Calu3 (cell line): Measurements from ENCODE around the gene SERINC4. TPM values are rescaled to one million over a fixed set of nuclear protein-coding genes. Genes with fewer than 3 reads are reported as not detected.

Source experiments
- BruUV-seq: library from RNA; stranded (reverse); fragments of 400-500 nt; replicated peaks from 2 replicates; lab custom pipeline; 2021; lab: Mats Ljungman, UMichigan
- CTCF ChIA-PET: fragments of 300-600 bp; sonication (Branson Sonifier 250); formaldehyde crosslinking; loops from one replicate; lab custom pipeline; 2022; ENCODE audit warnings: antibody characterized with exemption; lab: Charles Lee
- DNase-seq: peaks from one replicate; pipeline ENCODE4 v3.0.0; 2022
- H3K27ac Mint-ChIP-seq: one replicate; pipeline ENCODE4 v1.8.0; 2022; ENCODE audit warnings: mixed read lengths; ENCODE audit not compliant: unreplicated experiment
- H3K27me3 Mint-ChIP-seq: one replicate; pipeline ENCODE4 v1.8.0; 2022; ENCODE audit warnings: mixed read lengths; ENCODE audit not compliant: unreplicated experiment
- H3K36me3 Mint-ChIP-seq: one replicate; pipeline ENCODE4 v1.8.0; 2022; ENCODE audit warnings: mild to moderate bottlenecking, moderate library complexity, mixed read lengths; ENCODE audit not compliant: insufficient read depth, unreplicated experiment
- H3K4me1 Mint-ChIP-seq: one replicate; pipeline ENCODE4 v1.8.0; 2022; ENCODE audit warnings: mild to moderate bottlenecking, low read depth, mixed read lengths; ENCODE audit not compliant: unreplicated experiment
- H3K4me3 Mint-ChIP-seq: one replicate; pipeline ENCODE4 v1.8.0; 2022; ENCODE audit warnings: mild to moderate bottlenecking, low read depth, moderate library complexity, mixed read lengths; ENCODE audit not compliant: unreplicated experiment
- H3K9me3 Mint-ChIP-seq: one replicate; pipeline ENCODE4 v1.8.0; 2022; ENCODE audit warnings: low read depth, mixed read lengths; ENCODE audit not compliant: unreplicated experiment
- intact Hi-C: fragments of 100-400 bp; cut with micrococcal nuclease; formaldehyde crosslinking; loops from one replicate; pipeline ENCODE4 v1.10.0; 2022; ENCODE audit not compliant: unreplicated experiment
- total RNA-seq: library from RNA; stranded (reverse); gene quantifications from 2 replicates; pipeline ENCODE4 v1.2.3, GENCODE V29; 2022
- TF ChIP-seq, protein P1 (sequence below): fragments of 200-600 bp; IDR thresholded peaks from one replicate; pipeline ENCODE4 v1.8.0; 2022; ENCODE audit warnings: antibody characterized with exemption; ENCODE audit not compliant: unreplicated experiment

The SERINC4 gene
- total RNA-seq, 1 experiment from 2014 or later: 0.33 TPM

DNA sequence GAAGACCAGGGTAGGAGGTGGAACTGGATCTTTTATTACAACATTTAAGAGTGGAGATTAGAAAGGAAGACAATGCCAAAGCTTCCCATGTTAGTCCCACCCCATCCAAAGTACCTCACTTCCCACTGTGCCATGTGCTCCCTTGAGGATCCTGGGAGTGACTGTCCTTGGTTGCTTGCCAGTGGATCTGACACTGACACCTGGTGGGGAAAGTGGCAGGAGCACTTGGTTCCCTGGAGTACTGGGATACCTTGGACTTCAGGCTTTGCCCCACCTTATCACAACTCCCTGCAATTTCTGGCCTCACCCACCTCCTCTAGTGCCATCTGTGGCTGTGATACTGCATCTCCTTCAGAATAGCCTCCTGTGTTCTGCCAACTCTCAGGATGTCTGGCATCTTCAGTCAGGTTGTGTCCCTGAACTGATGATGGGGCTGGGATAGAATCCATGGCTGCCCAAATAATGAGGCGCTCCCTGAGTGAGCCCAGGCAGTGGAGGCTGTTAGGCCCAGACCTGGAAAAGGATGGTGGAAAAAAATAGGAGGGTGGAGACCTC, 24.5 kb downstream of the SERINC4 start:
- Mint-ChIP-seq H3K27ac (peak overlapping the region; percentile 79), H3K4me3 (peak overlapping the region; percentile 74), H3K9me3 (no peaks in the 10 kb centered on the region), H3K36me3 (peaks cover 51% of the 10 kb centered on the region), H3K27me3 (no peaks in the 10 kb centered on the region), H3K4me1 (no peaks in the 10 kb centered on the region)
- intact Hi-C loops: no loop called here
- BruUV-seq: no TSS peak
- CTCF ChIA-PET: interaction anchor here (0.6 kb wide), 1 partner anchor 631 kb away, joined by 3 read pairs; no protein-coding TSS in a partner anchor
- peak; percentile 49 for DNase-seq
- TF ChIP-seq, protein P1, sequence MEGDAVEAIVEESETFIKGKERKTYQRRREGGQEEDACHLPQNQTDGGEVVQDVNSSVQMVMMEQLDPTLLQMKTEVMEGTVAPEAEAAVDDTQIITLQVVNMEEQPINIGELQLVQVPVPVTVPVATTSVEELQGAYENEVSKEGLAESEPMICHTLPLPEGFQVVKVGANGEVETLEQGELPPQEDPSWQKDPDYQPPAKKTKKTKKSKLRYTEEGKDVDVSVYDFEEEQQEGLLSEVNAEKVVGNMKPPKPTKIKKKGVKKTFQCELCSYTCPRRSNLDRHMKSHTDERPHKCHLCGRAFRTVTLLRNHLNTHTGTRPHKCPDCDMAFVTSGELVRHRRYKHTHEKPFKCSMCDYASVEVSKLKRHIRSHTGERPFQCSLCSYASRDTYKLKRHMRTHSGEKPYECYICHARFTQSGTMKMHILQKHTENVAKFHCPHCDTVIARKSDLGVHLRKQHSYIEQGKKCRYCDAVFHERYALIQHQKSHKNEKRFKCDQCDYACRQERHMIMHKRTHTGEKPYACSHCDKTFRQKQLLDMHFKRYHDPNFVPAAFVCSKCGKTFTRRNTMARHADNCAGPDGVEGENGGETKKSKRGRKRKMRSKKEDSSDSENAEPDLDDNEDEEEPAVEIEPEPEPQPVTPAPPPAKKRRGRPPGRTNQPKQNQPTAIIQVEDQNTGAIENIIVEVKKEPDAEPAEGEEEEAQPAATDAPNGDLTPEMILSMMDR: no peak

DNA sequence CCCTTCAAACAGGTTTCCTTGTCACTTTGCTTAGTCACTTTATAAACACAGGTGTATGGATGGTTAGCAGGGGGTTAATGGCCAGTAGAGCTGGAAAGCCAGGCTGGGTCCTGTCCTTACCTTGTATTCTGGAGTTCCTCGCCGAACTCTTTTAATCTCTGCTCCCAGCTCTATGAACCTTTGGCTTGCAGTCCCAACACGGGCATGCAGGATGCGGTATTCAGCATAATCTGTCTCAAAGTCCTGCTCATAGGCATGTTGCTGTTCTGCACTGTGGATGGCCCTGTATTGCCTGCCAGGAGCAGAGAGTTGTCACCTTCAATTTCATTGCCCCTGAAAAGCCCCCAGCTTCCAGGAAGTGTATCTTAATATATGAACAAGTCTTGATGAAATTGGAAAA, 26.0 kb downstream of the SERINC4 start:
- TF ChIP-seq, protein P1: no peak
- BruUV-seq: no TSS peak
- intact Hi-C loops: no loop called here
- no peak overlapping the region for H3K4me3 Mint-ChIP-seq
- H3K9me3 Mint-ChIP-seq: no peaks in the 10 kb centered on the region
- no peaks in the 10 kb centered on the region for H3K27me3 Mint-ChIP-seq
- peaks cover 51% of the 10 kb centered on the region for H3K36me3 Mint-ChIP-seq
- CTCF ChIA-PET: no interaction called here
- no peak overlapping the region for H3K27ac Mint-ChIP-seq
- DNase-seq: no peak
- H3K4me1 Mint-ChIP-seq: no peaks in the 10 kb centered on the region

DNA sequence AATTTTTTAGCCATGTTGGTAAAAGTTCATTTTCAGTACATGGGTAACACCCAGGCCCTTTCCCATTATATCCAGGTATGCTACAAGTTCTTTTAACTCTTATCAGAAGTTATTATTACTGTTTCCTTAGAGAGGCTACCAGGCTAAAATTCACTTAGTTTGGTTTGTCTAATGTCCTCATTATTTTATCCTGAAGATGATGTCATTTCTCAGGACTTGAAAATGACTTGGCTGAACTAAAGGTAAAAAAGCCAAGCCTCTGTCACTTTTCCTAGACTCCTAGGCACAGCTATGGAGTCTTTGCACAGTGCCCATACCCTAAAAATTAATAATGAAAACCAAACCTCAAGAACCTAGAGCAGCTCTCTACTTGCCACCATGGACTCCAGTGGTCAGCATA, 27.4 kb downstream of the SERINC4 start:
- CTCF ChIA-PET: no interaction called here
- TF ChIP-seq, protein P1: no peak
- H3K4me1 Mint-ChIP-seq: no peaks in the 10 kb centered on the region
- intact Hi-C loops: no loop called here
- H3K27ac Mint-ChIP-seq: no peak overlapping the region
- no peak overlapping the region for H3K4me3 Mint-ChIP-seq
- no peaks in the 10 kb centered on the region for H3K27me3 Mint-ChIP-seq
- DNase-seq: no peak
- BruUV-seq: no TSS peak
- H3K36me3 Mint-ChIP-seq: peaks cover 63% of the 10 kb centered on the region
- H3K9me3 Mint-ChIP-seq: no peaks in the 10 kb centered on the region

DNA sequence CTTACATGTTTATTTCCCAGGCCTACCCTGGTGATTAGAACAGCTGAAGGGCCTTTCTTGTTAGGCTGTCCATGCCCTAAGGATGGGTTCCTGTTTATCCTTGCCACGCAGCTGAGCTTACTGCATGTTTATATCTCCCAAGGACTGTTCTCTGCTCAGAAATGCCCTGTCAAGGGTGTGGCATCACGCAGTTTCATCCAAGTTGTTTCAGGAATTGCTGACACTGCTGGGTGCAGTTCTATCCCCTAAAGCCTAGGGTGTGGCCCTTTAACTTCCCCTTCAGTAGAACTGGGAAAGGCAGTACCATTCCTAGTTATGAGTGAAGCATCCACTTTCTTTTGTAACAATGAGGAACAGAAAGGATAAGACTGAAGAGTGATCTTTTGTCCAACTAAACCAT, 28.2 kb downstream of the SERINC4 start:
- intact Hi-C loops: no loop called here
- H3K4me1 Mint-ChIP-seq: no peaks in the 10 kb centered on the region
- no peak overlapping the region for H3K27ac Mint-ChIP-seq
- no TSS peak for BruUV-seq
- peaks cover 62% of the 10 kb centered on the region for H3K36me3 Mint-ChIP-seq
- TF ChIP-seq, protein P1: no peak
- no peaks in the 10 kb centered on the region for H3K9me3 Mint-ChIP-seq
- no peak for DNase-seq
- H3K27me3 Mint-ChIP-seq: no peaks in the 10 kb centered on the region
- H3K4me3 Mint-ChIP-seq: no peak overlapping the region
- CTCF ChIA-PET: no interaction called here
